Cardiac muscle cell (in vitro differentiated cells and primary cell): ENCODE results near the gene HMX1. TPM values are rescaled to one million over a fixed set of nuclear protein-coding genes. Genes with fewer than 3 reads are reported as not detected.

Experiments
- DNase-seq, 2 donors: peaks; one replicate each; pipeline versions ENCODE4 v3.0.0 to v3.0.0-alpha.2; 2010 to 2017; ENCODE audit warnings: low read depth in 1 of 2, low spot score in 1 of 2
- H3K27ac ChIP-seq: fragments of 200-600 bp; sonication (generic); 2 replicates; pipeline ENCODE4 v1.5.1; 2016
- H3K27me3 ChIP-seq: fragments of 200-600 bp; sonication (generic); 2 replicates; pipeline ENCODE4 v1.6.0; 2016; ENCODE audit warnings: control low read depth
- H3K36me3 ChIP-seq: fragments of 200-600 bp; sonication (generic); 2 replicates; pipeline ENCODE4 v1.5.1; 2016; ENCODE audit warnings: control low read depth
- H3K4me1 ChIP-seq: fragments of 200-600 bp; sonication (generic); 2 replicates; pipeline ENCODE4 v1.8.1; 2017; ENCODE audit warnings: low read depth, mild to moderate bottlenecking, mixed run types
- H3K4me3 ChIP-seq: fragments of 200-600 bp; sonication (generic); 2 replicates; pipeline ENCODE4 v1.5.1; 2016; ENCODE audit warnings: mild to moderate bottlenecking
- H3K9me3 ChIP-seq: fragments of 200-600 bp; sonication (generic); 2 replicates; pipeline ENCODE4 v1.5.1; 2017; ENCODE audit warnings: low read depth, mild to moderate bottlenecking, control low read depth
- polyA plus RNA-seq: library from polyadenylated mRNA; unstranded; fragments of >200 nt; fragmentation: Nextera tagmentation; extraction: Ambion mirVana; gene quantifications from 2 replicates; pipeline ENCODE4 v1.2.1, GENCODE V29; 2016
- total RNA-seq: library from RNA; depleted of rRNA; stranded (reverse); fragments of >200 nt; gene quantifications from 2 replicates; pipeline ENCODE4 v1.2.3, GENCODE V29; 2016
- TF ChIP-seq, protein P1 (sequence below): IDR thresholded peaks from 2 replicates; pipeline ENCODE4 v1.5.1; 2012; ENCODE audit warnings: low read depth, mild to moderate bottlenecking, low read length

The HMX1 gene
- total and polyA plus RNA-seq, 2 experiments from 2014 or later, result 0.13 TPM; not detected in 1

DNA sequence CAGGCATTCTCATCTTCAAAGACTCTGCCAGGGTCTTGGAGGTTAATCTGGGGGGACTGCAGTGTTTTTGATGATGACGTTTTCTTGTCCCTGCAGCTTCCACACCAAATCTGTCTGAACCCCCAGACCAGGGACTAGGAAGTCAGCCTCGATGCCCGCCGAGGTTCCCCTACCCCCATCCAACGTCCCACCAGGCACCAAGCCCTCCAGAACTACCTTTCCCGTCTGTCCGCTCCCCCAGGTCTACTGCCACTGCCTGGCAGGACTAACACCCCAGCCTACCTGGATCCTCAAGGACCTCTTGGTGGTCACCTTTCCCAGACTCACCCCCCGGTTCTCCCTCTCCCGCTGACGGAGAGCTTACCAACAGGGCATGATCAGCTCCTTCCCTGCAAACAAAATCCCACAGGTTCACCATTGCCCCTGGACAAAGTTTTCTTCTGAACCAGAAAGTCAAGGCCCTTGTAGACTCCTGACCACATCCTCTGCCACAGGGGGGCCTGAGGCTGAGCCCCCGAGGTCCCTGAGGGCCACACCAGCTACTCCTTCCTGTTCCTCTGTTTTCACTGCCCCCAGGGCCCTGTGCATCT lies 40.9 kb downstream of the HMX1 start:
- no peaks in the 10 kb centered on the region for H3K36me3 ChIP-seq
- no peaks in the 10 kb centered on the region for H3K4me1 ChIP-seq
- TF ChIP-seq, protein P1, sequence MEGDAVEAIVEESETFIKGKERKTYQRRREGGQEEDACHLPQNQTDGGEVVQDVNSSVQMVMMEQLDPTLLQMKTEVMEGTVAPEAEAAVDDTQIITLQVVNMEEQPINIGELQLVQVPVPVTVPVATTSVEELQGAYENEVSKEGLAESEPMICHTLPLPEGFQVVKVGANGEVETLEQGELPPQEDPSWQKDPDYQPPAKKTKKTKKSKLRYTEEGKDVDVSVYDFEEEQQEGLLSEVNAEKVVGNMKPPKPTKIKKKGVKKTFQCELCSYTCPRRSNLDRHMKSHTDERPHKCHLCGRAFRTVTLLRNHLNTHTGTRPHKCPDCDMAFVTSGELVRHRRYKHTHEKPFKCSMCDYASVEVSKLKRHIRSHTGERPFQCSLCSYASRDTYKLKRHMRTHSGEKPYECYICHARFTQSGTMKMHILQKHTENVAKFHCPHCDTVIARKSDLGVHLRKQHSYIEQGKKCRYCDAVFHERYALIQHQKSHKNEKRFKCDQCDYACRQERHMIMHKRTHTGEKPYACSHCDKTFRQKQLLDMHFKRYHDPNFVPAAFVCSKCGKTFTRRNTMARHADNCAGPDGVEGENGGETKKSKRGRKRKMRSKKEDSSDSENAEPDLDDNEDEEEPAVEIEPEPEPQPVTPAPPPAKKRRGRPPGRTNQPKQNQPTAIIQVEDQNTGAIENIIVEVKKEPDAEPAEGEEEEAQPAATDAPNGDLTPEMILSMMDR, result no peak

DNA sequence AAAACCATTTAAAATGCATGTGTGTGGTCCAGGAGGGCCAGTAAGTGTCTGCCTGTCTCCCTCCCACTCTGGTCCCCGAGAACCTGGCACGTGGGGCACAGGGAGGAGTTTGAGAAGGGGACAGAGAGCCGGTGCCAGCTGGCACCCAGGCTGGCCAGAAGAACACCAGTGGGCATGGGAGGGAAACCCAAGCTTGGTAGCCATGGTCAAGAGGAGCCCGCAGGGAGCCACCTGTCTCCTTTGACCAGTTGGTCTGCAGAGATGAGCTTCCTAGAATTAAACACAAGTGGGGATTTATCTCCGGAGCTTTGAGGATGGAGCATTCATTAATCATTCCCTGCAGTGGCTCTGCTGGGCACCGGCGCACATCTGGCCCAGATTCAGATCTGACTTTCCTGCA lies 41.6 kb downstream of the HMX1 start:
- Histone ChIP-seq H3K4me1 (no peaks in the 10 kb centered on the region), H3K9me3 (no peaks in the 10 kb centered on the region), H3K27ac (no peak overlapping the region), H3K4me3 (no peak overlapping the region), H3K36me3 (no peaks in the 10 kb centered on the region), H3K27me3 (peaks cover 23% of the 10 kb centered on the region)
- no peak for DNase-seq
- TF ChIP-seq, protein P1, result no peak

More for the DNA sequence above, 40.9 kb downstream of the HMX1 start:
- Histone ChIP-seq H3K27me3 (peaks cover 16% of the 10 kb centered on the region), H3K9me3 (no peaks in the 10 kb centered on the region), H3K4me3 (no peak overlapping the region), H3K27ac (no peak overlapping the region)
- DNase-seq, result no peak

DNA sequence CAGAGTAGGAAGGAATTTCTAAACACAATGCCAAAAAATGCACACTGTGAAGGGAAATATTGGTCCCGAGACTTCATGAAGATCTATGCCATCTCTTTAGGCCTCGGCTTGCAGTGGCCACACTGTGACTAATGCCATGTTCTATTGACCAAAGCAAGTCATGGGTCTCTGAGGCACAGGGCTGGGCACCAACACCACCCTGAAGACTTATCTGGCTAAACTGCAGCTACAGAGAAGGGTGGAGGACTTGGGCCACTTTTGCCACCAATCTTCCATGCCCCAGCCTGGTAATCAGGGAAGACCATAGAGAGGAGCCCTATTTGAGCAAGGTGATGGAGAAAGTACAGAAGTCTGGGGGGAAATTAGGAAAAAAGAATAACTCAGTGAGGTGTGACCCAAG lies 42.1 kb downstream of the HMX1 start:
- DNase-seq, result no peak
- no peak overlapping the region for H3K4me3 ChIP-seq
- H3K9me3 ChIP-seq, result no peaks in the 10 kb centered on the region
- no peaks in the 10 kb centered on the region for H3K4me1 ChIP-seq
- H3K36me3 ChIP-seq, result no peaks in the 10 kb centered on the region
- H3K27ac ChIP-seq, result no peak overlapping the region
- H3K27me3 ChIP-seq, result peaks cover 26% of the 10 kb centered on the region
- TF ChIP-seq, protein P1, result no peak

DNA sequence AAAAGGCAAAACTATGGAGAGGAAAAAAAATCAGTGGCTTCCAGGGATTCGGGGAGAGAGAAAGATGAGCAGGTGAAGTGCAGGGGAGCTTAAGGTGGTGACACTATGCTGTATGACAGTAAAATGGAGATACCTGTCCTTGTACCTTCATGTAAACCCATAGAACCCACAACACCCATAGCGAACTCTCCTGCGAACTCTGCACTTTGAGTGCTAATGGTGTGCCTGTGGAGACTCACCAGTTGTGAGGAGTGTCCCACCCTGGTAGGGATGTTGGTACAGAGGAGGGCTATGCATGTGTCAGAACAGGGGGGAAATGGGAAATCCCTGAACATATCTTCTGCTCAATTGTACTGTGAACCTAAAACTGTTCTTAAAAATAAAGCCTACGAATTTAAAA lies 42.8 kb downstream of the HMX1 start:
- Histone ChIP-seq H3K9me3 (no peaks in the 10 kb centered on the region), H3K36me3 (no peaks in the 10 kb centered on the region), H3K4me1 (no peaks in the 10 kb centered on the region), H3K27me3 (peaks cover 33% of the 10 kb centered on the region), H3K27ac (no peak overlapping the region), H3K4me3 (no peak overlapping the region)
- no peak for DNase-seq
- TF ChIP-seq, protein P1, result no peak

DNA sequence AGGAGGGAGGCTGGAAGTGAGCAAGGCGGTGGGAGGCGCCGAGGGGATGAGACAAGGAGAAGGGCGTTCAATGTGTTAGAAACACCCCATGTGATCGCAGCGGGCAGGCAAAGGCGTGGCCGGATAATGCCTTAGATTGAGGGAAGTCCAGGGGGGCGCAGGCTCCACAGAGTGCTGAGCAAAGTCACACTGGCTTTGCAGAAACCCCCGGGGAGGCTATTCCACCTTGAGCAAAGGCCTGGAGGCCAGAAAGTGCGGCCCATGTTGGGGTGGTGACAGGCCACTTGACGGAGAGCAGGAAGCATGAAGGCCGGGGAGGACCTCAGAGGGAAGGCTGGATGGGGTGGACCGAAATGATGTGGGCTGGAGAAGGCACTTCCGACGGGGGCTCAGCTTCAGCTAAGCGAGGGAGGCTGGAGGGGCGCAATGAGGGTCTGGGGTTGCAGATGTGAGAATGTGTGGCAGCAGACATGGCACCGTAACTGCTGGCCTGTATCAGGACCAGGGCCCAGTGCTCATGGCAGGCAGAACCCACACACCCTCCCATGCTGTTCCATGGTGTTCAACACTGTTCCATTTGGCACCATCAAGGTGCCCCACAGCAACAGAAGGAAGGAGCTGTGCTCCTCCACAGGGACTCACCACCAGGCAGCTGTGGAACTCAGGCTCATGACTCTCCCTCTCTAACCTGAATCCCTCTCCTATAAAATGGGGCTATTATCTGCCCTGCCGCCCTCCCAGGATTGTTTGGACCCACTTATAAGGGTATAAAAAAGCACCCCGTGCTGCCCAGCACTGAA lies 50.3 kb downstream of the HMX1 start:
- no peak overlapping the region for H3K27ac ChIP-seq
- TF ChIP-seq, protein P1, result no peak
- no peak for DNase-seq
- no peak overlapping the region for H3K4me3 ChIP-seq
- no peaks in the 10 kb centered on the region for H3K9me3 ChIP-seq
- H3K36me3 ChIP-seq, result no peaks in the 10 kb centered on the region
- H3K27me3 ChIP-seq, result peaks cover 25% of the 10 kb centered on the region
- H3K4me1 ChIP-seq, result no peaks in the 10 kb centered on the region
